Subcutaneous adipose tissue (tissue), 4 donors: ENCODE data around the gene ENO3. TPM values are rescaled to one million over a fixed set of nuclear protein-coding genes. Genes with fewer than 3 reads are reported as not detected.

ENCODE experiments used
- total RNA-seq, 4 donors: library from RNA; depleted of rRNA; stranded (reverse); fragments of >200 nt; gene quantifications; one replicate each; pipeline ENCODE4 v1.1.0, GENCODE V29; 2016
- TF ChIP-seq, protein P1 (sequence below): fragments of 450-650 bp; IDR thresholded peaks from one replicate; pipeline ENCODE4 v1.5.1; 2016; ENCODE audit warnings: low read depth, mild to moderate bottlenecking, control low read depth, antibody characterized with exemption, moderate library complexity

Gene ENO3
- total RNA-seq, 4 donors from 2014 or later: 2.3 to 8.3 (median 3.8) TPM

DNA sequence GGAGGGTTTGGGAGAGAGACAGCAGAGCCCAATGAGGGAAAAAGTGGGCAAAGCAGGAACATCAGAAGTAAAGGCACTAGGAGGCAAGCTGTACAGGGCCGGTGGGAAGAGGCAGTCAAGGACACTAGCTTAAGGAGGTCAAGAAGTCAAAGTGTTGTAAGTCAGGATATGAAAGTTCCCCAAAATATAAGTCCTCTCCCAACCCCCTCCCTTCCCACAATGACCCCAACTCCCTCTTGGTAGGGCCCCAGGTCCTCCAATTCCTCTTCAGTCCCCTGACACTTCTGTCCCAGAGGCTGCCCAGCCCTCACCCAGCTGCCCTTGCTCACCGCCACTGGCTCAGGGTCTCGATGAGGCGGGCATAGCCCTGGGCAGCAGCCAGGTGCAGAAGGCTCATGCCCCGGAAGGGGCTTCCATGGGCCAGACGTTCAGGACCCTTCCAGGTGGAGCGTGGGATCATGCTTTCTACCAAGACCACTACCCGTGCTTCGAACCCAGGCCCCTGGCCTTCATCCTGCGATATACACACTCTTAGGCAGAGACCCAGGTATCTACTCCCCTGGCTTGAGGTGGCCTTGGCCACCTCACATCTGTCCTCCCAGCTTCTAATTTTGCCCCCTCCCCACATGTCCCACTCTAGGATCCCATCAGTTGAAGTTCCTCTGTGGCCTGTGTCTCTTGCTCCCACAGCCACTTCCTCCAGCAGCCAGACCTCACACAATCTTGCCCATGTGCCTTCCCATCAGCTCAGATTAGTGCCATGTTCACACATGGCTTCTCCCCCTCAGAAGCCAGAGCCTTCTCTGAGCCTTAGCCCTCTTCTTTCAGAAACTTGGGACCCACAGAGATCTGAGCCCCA lies 22.6 kb downstream of the ENO3 start:
- TF ChIP-seq, protein P1, sequence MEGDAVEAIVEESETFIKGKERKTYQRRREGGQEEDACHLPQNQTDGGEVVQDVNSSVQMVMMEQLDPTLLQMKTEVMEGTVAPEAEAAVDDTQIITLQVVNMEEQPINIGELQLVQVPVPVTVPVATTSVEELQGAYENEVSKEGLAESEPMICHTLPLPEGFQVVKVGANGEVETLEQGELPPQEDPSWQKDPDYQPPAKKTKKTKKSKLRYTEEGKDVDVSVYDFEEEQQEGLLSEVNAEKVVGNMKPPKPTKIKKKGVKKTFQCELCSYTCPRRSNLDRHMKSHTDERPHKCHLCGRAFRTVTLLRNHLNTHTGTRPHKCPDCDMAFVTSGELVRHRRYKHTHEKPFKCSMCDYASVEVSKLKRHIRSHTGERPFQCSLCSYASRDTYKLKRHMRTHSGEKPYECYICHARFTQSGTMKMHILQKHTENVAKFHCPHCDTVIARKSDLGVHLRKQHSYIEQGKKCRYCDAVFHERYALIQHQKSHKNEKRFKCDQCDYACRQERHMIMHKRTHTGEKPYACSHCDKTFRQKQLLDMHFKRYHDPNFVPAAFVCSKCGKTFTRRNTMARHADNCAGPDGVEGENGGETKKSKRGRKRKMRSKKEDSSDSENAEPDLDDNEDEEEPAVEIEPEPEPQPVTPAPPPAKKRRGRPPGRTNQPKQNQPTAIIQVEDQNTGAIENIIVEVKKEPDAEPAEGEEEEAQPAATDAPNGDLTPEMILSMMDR: no peak

GRCh38 chr17:4974115-4974670 lies 23.3 kb downstream of the ENO3 start:
- TF ChIP-seq, protein P1: no peak

- TF ChIP-seq, protein P1: no peak
Observed at GRCh38 chr17:4978726-4979125, 27.8 kb downstream of the ENO3 start.

DNA sequence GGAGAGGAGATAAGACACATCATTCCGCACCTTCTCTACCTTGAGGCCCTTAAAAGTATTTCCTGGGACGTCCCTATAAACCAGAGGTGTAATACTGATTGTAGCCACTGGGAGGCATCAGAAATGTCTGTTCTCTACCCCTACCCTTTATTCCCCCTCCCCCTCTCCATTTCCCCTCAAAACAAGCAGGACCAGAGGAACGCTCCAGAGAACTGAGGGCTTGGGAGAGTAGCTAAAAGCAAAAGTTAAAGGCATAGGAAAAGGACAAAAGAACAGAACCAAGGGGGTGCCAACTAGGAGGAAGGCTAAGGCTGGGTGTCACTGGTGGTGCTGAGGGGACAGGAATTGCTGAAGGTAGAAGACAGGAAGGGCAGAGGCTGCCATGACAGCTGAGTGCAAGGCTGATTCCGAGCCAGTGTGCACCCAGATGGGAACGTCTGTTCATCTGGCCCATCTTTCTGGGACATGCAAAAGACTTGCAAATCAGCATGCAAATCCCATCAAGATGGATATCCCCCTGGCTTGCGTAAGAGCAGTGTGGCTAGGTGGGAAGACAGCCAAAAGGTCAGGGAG lies 29.8 kb downstream of the ENO3 start:
- TF ChIP-seq, protein P1: no peak

DNA sequence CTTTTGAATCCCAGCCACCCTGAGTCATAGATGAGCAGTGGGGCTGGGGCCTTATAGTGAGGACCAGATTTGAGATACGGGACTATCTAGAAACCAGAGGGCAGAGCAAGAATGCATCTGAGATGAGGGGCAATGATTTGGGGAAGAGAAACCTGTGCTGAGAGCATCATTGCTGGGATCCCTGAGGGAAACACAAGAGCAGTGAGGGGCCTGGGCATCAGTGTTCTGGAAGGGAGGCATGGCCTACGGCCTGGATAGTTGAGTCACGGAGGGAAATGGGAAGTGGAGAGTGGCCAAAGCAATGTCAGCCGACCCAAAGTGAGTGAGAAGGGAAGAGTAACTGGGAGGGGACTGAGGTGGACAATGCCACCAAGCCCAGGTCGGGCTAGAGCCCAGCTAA lies 31.4 kb downstream of the ENO3 start:
- TF ChIP-seq, protein P1: no peak

GRCh38 chr17:4986403-4986802 lies 35.5 kb downstream of the ENO3 start:
- TF ChIP-seq, protein P1: no peak
